ENCODE measurements around the gene TOP3A.
A peak's percentile ranks its signal among the peaks of the same experiment; 100 is the strongest.

The TOP3A gene

GRCh38 chr17:18228176-18228682, 86.6 kb downstream of the TOP3A start:
- no peak for DNase-seq

GRCh38 chr17:18227635-18228034, 87.2 kb downstream of the TOP3A start:
- no peak for DNase-seq

GRCh38 chr17:18226284-18226945, 88.4 kb downstream of the TOP3A start:
- DNase-seq = no peak

- DNase-seq = no peak
These were observed 89.0 kb downstream of the TOP3A start for GRCh38 chr17:18225642-18226283.

GRCh38 chr17:18225121-18225641, 89.6 kb downstream of the TOP3A start, which contains the start of gene LLGL1:
LLGL1 (plus strand) TSS chr17:18225635; CDS start chr17:18225683, 48 bp downstream.
- peak; percentile 92 for DNase-seq

- DNase-seq = no peak
These were observed 90.2 kb downstream of the TOP3A start for GRCh38 chr17:18224387-18225120.

- no peak for DNase-seq
These were observed 90.8 kb downstream of the TOP3A start for GRCh38 chr17:18224053-18224386.

All from NCI-H510A (cell line).